ENCODE measurements around the gene CHAT. TPM values are rescaled to one million over a fixed set of nuclear protein-coding genes. Genes with fewer than 3 reads are reported as not detected.

The CHAT gene
- polyA plus RNA-seq, 12 donors, result not detected

DNA sequence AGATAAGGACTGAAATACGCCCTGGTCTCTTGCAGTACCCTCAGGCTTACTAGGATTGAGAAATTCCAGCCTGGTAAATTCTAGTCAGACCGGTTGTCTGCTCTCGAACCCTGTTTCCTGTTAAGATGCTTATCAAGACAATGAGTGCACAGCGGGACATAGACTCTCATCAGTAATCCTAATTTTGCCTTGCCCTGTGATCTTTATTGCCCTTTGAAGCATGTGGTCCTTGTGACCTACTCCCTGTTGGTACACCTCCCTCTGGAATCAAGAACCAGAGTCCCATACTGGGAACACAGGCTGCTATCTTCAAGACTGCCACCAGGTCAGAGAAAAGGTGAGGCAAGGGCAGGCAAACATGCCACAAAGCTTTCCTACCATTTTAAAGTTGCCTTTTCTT is 72.8 kb downstream of the CHAT start:
- DNase-seq, result no peak

DNA sequence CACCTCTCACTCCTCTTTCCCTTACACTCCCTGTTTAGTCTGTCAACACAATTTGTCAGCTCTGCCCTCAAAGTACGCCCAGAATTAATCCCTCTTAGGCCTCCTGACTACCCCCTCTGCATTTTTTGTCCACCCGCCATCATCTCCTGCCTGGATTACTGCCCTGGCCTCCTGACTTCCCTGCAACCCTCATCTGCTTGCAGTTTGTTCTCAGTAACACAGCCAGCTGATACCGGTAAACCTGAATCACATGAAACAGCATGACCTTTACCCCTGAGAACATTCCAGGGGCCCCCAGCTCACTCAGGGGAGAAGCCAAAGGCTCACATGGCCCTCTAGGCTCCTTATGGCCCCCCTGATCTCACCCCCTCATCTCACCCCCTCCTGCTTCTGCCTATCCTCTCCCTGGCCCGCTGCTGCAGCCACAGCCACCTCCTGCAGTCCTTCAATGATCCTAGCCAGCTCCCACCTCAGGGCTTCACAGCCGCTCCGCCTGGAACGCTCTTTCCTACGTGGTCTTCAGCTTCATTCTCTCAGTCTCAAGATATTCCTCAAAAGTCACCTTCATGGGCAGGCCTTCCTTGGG is 74.5 kb downstream of the CHAT start:
- DNase-seq, result no peak

DNA sequence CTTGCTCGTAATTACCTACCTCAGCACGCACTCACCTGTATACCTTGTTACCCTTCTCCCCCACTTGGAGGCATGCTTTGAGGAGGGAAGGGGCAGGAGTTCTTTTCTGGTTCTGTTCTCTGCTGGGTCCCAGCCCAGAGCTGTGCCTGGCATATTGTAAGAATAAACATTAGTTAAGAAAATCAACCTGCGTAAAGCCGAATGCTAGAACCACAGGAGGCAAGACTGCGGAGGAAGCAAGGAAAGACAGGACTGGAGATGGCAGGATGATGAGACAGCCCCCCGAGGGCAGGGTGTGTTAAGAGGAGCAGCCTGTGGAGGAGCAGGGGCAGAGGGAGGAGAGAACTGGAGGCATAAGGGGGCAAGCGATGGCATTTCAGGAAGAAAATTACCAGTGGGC is 75.1 kb downstream of the CHAT start:
- no peak for DNase-seq

DNA sequence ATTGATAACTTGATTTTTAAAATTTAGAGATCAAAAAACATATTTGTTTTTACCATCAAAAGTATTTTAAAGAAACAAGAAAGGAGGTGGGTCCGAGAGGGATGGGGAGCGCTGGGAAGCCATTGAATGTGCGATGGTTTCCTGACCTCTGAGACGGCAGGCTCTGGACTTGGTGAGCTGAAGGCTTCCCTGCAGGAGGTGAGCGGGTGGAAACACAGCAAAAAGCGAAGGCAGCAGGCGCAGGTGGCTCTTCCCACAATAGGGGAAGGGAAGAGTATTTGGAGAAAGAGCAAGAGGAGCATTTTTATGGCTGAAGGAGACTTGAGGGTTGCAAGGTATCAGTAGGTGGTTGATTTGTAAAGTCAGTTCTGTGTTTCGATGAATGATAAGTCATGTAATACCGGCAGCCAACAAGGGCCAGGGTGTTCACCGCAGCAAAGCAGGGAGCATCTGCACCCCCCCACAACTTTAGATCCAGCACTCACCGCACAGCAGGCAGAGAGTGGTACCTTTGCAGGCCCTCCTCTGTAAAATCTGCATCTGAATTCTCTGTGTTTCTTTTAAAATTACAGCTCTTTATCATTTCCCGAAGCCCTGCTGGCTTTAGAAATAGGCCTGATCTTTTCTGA is 76.2 kb downstream of the CHAT start:
- DNase-seq, result no peak

DNA sequence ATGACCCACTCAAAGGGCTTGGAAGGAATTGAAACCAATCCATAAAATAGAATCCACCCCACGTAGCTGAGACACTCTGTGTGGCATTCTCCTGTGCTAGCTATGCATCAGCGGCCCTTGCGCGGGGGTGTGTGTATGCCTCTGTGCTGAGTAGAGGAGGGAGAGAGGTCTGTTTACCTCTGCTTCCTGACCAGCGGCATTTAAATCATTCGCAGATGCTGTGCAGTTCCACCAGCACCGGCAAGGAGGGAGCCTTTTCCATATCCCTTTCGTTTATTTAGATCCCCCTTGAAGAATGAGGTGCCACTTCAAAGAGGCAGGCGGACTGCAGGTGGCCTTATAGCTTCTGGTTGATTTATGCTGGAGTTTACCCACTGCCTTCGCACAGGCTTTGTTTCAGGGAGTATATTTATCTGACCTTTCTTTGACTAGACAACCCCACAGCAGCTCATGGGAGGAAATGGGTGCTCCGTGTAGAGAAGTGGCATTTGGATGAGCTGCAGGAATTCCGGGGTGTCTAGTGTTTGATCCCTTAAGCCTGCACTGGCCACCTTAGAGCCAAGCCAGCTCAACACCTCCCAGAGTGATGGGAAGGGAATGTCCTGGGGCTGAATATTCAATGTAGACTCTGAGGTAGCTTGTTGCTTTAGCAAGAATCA is 77.0 kb downstream of the CHAT start:
- no peak for DNase-seq

DNA sequence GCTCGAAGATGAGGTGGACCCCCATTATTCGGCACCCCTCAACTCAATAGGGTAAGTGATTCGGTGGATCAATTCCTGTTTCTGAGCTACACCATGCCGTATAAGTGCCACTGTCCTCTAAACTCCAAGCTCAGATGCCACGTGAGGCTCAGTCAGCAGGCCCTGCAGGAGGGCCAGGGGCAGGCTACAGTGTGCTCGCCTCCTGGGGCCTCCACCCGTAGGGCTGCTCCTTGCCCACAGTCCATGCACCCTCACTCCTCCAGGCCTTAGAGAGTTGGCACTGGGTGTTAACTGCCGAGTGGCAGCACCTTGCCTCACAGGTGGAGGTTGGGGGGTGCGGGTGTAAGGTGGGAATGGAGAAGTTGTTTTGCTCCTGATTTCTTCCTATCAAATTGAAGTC is 77.8 kb downstream of the CHAT start:
- DNase-seq, result no peak

DNA sequence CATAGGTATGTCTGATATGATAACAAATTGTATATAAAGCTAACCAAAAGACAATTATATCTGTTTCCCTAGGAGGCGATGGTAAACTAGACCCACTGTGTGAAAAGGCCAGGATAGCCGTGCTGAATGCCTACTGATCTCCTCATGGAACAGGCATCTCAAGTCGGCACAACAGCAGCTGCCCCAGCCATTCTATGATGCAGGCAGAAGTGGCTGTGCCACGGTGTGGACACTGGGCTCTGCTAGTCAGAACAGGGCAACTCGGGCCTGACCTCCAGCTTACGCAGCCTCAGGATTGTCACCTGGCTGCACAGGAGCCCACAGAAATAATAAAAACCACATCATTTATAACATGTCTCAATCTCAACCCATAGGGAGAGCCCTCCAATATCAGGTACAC is 80.6 kb downstream of the CHAT start:
- no peak for DNase-seq

DNA sequence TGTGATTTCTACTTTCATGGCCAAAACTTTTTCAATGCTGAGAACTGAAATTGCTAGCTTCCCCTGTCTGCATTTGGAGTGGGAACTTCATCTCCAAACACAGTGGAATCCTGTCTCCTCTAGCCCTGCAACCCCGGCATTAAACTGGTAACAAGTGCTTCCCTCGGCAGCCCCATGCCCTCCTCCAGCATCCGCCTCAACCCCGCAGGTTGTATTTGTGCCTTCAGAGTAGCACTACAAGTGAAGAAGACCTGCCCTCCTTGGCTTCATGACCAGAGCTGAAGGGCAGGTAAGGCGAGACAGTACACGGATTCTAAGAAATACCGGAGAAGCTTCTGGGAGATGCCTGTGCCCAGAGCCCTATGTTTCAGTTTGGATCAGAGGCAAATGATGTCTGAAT is 82.5 kb downstream of the CHAT start:
- DNase-seq, result no peak

DNA sequence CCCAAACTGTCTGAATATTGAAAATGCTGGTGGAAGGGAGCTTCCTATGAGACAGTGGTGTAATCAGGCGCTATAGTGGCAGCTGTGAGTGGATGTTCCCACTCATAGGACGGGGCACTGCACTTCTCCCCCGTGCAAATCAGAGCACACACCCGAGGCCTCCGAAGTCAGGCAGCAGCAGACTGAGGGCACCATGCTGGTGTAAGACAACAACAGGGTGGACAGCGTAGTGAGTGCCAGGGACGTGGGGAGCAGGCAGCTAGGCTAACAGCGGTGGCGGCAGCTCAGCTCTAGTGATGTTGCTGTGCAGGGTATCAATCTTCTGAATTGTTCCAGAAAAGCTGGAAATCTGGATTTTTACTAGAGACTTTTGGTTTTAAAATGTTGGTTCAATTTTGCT is 84.8 kb downstream of the CHAT start:
- DNase-seq, result no peak

DNA sequence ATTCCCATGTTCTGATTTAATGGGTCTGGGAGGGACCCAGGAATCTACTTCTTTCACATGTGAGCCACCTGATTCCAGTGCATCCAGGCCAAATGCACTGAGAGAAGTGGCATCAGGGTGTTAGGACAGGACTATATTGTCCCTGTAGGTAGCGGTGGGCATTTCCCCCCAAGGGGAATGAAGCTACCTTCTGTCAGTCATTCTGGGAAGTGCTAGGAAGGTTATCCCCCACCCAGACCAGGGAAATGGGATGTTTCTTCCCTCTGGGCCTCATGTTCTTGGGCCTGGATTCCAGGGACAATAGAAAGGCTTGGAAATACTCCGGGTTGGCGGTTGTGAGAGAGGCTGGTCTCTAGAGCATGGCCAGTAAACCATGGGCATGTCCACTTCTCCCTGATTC is 86.4 kb downstream of the CHAT start:
- no peak for DNase-seq

DNA sequence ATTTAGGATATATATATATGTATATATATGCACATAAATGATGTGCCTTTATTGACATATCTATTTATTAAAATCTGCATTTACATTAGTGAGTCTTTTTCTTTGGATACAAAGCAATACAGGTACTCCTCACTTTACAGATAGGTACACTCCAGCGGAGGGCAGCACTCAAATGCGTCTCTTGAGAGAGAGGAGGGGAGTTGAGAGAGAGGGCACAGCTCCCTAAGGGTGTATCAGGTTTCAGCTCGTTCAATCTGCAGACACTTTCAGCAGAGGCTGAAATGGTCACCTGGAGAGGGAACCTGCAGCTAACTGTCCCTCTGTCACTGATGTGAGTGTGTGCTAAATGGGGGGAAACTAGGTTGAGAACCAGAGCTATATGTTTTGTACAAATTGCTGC is 87.2 kb downstream of the CHAT start:
- no peak for DNase-seq

DNA sequence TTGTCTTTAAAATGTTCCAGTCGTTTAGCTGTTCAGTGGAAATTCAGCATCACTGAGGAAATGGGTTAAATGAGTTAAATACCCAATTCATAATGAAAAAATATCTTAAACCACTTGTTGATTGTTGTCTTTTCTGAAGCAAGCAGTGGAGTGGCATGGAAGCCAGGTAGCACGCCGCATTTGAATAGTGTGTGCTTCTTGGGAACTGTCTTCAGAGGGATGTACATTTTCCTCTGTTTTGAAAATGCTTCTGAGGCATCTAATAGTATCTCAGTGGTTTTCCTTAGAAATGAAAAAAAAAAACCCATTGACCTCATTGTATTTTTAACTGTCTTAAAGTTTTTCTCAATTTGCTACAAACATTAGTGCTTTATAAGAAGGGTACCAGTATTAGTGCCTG is 93.7 kb downstream of the CHAT start:
- no peak for DNase-seq

DNA sequence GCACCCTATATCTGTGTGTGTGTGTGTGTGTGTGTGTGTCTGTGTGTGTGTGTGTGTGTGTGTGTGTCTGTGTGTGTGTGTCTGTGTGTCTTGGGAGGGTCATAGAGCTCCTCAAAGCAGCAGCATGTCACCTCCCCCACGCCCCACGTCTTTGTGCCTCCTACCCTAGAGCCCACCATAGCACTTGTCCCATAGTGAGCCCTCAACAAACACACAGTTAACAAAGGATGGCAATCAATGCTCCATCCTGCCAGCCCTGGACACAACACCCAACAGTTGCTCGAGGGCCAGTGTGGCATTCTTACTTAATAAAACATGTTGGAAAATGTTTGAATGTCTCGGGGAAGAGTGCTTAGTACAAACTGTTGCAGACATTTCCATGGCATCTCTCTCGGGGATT is 96.1 kb downstream of the CHAT start:
- DNase-seq, result no peak

DNA sequence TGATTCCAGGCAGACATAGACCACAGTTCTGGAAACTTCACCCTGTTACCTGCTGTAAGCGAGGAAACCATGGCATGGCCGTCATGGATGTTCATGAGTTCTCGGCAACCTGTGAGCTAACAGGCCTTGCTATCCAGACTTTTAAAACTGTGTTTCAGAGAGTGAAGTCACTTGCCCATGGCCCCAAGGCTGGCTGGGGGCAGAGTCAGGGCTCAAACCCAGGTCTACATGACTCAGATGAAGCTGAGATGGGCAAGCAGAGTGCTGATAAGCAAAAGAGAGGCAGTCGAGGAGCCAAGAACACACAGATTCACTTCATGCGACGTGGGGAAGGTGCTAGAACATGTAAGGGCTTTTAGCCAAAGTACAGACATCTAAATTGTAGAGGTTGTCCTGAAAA is 97.1 kb downstream of the CHAT start:
- DNase-seq, result no peak

DNA sequence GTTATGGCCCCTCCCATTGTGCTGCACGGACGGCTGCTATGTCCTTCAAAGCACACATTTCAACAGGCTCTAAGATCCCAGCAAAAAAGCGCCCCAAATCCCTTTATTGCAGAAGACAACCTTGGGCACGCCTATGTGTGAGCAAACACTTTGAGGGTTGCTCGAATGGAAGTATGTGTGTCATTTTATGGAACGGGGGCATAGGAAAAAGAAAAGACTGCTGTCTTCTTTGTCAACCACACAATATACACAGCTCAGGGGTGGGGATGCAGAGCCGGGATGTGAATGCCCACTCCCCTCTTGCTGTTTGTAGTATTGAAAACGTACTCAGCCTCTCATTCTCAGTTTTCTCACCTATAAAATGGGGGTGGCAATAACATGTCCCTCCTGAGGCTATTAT is 97.6 kb downstream of the CHAT start:
- no peak for DNase-seq

DNA sequence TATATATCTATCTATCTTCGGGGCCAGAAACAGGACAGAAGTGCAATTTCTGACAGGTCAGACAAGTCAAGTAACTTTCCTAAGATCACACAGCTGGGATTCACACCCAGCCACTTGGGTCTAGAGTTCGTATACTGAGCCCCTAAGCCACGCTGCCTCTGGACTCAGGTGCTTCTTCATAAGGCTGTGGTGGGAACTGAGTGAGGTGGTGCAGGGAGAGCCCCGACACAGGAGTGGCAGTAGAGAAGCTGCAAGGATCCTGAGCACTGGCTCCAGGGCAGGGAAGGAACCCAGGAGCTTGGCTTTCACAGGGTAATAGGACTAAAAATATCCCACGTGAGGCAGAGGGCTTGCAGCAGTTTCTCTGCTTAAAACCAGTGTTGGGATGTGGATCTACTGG is 99.4 kb downstream of the CHAT start:
- DNase-seq, result no peak

Other genes with a start within 250 kb of the CHAT start
- gene DRGX, start 217.9 kb upstream of the CHAT start, polyA plus RNA-seq (ENCODE audit: insufficient read length in 12 of 12), result under 1 TPM in 1 of 12 donors, not detected in 11; 0.23 TPM
- gene ERCC6, start 74.9 kb upstream of the CHAT start, polyA plus RNA-seq (ENCODE audit: insufficient read length in 12 of 12), result 10 to 100 TPM in 10 of 12 donors, 1 to 10 TPM in 1, not detected in 1; 9.3 to 24.1 (median 12.7) TPM
- not detected for gene SLC18A3, start 3.7 kb upstream of the CHAT start, polyA plus RNA-seq (ENCODE audit: insufficient read length in 12 of 12)
- under 1 TPM in 1 of 12 donors, not detected in 11; 0.08 TPM for gene C10orf53, start 65.6 kb downstream of the CHAT start, polyA plus RNA-seq (ENCODE audit: insufficient read length in 12 of 12)
- under 1 TPM in 10 of 12 donors, not detected in 2; 0.16 to 0.68 (median 0.42) TPM for gene OGDHL, start 148.3 kb downstream of the CHAT start, polyA plus RNA-seq (ENCODE audit: insufficient read length in 12 of 12)